ENCODE data around the gene ZNF732. TPM values are rescaled to one million over a fixed set of nuclear protein-coding genes. Genes with fewer than 3 reads are reported as not detected.
"Not testable (repeated sequence)": the region's sequence is repeated elsewhere in the genome, so short reads cannot be mapped to it uniquely, and the experiment has no call there.

The ZNF732 gene
- total RNA-seq, 4 donors from 2014 or later, result not detected

GRCh38 chr4:328729-329128 is 23.5 kb upstream of the ZNF732 start:
- Histone ChIP-seq H3K36me3 (no peaks in the 10 kb centered on the region), H3K27me3 (no peaks in the 10 kb centered on the region), H3K27ac (no peak overlapping the region), H3K4me3 (no peak overlapping the region), H3K4me1 (no peaks in the 10 kb centered on the region), H3K9me3 (no peaks in the 10 kb centered on the region)
- no peak for ATAC-seq
- TF ChIP-seq POLR2A (IDR thresholded peaks at IDR 0.05) (no peak), CTCF (IDR thresholded peaks at IDR 0.05 in 4 of 5, conservative IDR thresholded peaks at IDR 0.05 in 1 of 5) (no peak)
- DNase-seq, result no peak
- intact Hi-C loops (cut with DNase I; ENCODE audit: low total_unique reads) (no loop called here), in situ Hi-C loops (cut with MboI; ENCODE audit: low sequenced_read_pairs in 4 of 4) (no loop called here)

- Histone ChIP-seq H3K36me3 (no peaks in the 10 kb centered on the region), H3K4me3 (no peak overlapping the region), H3K9me3 (no peaks in the 10 kb centered on the region), H3K27ac (no peak overlapping the region), H3K4me1 (no peaks in the 10 kb centered on the region), H3K27me3 (no peaks in the 10 kb centered on the region)
- intact Hi-C loops (cut with DNase I; ENCODE audit: low total_unique reads), result no loop called here
- no peak for TF ChIP-seq CTCF (IDR thresholded peaks at IDR 0.05 in 4 of 5, conservative IDR thresholded peaks at IDR 0.05 in 1 of 5)
- in situ Hi-C loops (cut with MboI; ENCODE audit: low sequenced_read_pairs in 4 of 4), result no loop called here
- DNase-seq (no peak), ATAC-seq (no peak)
Observed at GRCh38 chr4:314296-314903, 9.1 kb upstream of the ZNF732 start.

- DNase-seq (no peak), ATAC-seq (no peak)
- intact Hi-C loops (cut with DNase I; ENCODE audit: low total_unique reads), result no loop called here
- no peak overlapping the region for H3K4me3 ChIP-seq
- no peaks in the 10 kb centered on the region for H3K9me3 ChIP-seq
- no peak overlapping the region for H3K27ac ChIP-seq
- H3K36me3 ChIP-seq, result no peaks in the 10 kb centered on the region
- in situ Hi-C loops (cut with MboI; ENCODE audit: low sequenced_read_pairs in 4 of 4), result no loop called here
- TF ChIP-seq CTCF (IDR thresholded peaks at IDR 0.05 in 4 of 5, conservative IDR thresholded peaks at IDR 0.05 in 1 of 5), result no peak
- no peak for TF ChIP-seq POLR2A (IDR thresholded peaks at IDR 0.05)
- H3K4me1 ChIP-seq, result no peaks in the 10 kb centered on the region
- peaks cover 0 to 16% (median 9%) of the 10 kb centered on the region in 3 donors for H3K27me3 ChIP-seq
Observed at GRCh38 chr4:309807-310206, 4.5 kb upstream of the ZNF732 start.

GRCh38 chr4:306551-306961 is 1.3 kb upstream of the ZNF732 start:
- Histone ChIP-seq H3K4me1 (no peaks in the 10 kb centered on the region), H3K27ac (no peak overlapping the region), H3K36me3 (no peaks in the 10 kb centered on the region), H3K4me3 (no peak overlapping the region), H3K27me3 (peaks cover 0 to 33% (median 10%) of the 10 kb centered on the region in 3 donors), H3K9me3 (no peaks in the 10 kb centered on the region)
- DNase-seq (no peak), ATAC-seq (no peak)
- TF ChIP-seq CTCF (IDR thresholded peaks at IDR 0.05 in 4 of 5, conservative IDR thresholded peaks at IDR 0.05 in 1 of 5) (no peak), POLR2A (IDR thresholded peaks at IDR 0.05) (no peak)
- in situ Hi-C loops (cut with MboI; ENCODE audit: low sequenced_read_pairs in 4 of 4), result no loop called here
- intact Hi-C loops (cut with DNase I; ENCODE audit: low total_unique reads), result no loop called here

- peaks cover 0 to 33% (median 10%) of the 10 kb centered on the region in 3 donors for H3K27me3 ChIP-seq
- in situ Hi-C loops (cut with MboI; ENCODE audit: low sequenced_read_pairs in 4 of 4); ATAC-seq; H3K27ac ChIP-seq; H3K4me1 ChIP-seq; H3K36me3 ChIP-seq; H3K9me3 ChIP-seq; DNase-seq; intact Hi-C loops (cut with DNase I; ENCODE audit: low total_unique reads): not testable (repeated sequence)
- H3K4me3 ChIP-seq, result peak overlapping the region in 3 of 4 donors; percentile 4 to 42 (median 17)
Observed at GRCh38 chr4:304516-304915, 758 bp downstream of the ZNF732 start.
